GM13977 (cell line): Measurements from ENCODE around the gene PNPLA2.

Source experiments
- DNase-seq: peaks from one replicate; pipeline ENCODE4 v3.0.0; 2012; ENCODE audit warnings: low spot score
- in situ Hi-C: fragments of 300-500 bp; cut with MboI; formaldehyde crosslinking; loops from one replicate; pipeline ENCODE4 v1.12.0; 2022; ENCODE audit warnings: low sequenced_read_pairs, low pct_unique_long_range_greater_than_20kb, mixed read lengths, inconsistent platforms; ENCODE audit not compliant: unreplicated experiment
- TF ChIP-seq, protein P1 (sequence below): IDR thresholded peaks from 2 replicates; pipeline ENCODE4 v1.5.1; 2012; ENCODE audit warnings: mild to moderate bottlenecking, control low read depth; ENCODE audit not compliant: insufficient read depth; ENCODE audit errors: extremely low read depth, missing control alignments

PNPLA2 gene

DNA sequence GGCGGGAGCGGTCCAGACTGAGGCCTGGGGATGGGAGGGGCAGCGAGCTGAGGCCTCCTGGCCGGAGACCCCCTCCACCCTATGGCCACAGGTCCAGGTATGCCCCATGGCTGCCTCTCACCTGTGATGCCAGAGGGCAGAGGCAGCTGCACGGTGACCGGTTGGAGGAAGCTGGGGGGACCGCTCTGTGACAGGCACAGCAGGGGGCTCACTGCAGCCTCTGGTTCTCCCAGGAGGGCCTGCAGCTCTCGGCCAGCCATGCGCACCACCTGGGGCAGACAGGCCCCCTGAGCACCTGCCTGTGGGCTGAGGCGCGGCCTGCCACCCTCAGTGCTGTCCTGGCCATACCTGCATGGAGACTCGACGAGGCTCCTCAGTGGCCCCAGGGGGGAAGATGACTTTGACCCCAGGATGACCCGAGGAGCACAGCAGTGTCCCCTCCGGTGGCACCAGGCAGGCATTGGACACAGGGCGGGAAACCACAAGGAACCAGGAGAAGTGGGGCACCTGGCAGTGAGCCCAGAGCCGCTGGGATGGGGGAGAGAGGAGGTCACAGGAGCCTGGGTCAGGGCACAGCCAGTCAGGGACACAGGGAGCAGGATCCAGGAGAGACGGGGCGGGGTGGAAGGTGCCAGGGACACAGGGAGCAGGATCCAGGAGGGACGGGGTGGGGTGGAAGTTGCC lies 17.5 kb upstream of the PNPLA2 start:
- TF ChIP-seq, protein P1, sequence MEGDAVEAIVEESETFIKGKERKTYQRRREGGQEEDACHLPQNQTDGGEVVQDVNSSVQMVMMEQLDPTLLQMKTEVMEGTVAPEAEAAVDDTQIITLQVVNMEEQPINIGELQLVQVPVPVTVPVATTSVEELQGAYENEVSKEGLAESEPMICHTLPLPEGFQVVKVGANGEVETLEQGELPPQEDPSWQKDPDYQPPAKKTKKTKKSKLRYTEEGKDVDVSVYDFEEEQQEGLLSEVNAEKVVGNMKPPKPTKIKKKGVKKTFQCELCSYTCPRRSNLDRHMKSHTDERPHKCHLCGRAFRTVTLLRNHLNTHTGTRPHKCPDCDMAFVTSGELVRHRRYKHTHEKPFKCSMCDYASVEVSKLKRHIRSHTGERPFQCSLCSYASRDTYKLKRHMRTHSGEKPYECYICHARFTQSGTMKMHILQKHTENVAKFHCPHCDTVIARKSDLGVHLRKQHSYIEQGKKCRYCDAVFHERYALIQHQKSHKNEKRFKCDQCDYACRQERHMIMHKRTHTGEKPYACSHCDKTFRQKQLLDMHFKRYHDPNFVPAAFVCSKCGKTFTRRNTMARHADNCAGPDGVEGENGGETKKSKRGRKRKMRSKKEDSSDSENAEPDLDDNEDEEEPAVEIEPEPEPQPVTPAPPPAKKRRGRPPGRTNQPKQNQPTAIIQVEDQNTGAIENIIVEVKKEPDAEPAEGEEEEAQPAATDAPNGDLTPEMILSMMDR = no peak
- no peak for DNase-seq
- in situ Hi-C loops = no loop called here

DNA sequence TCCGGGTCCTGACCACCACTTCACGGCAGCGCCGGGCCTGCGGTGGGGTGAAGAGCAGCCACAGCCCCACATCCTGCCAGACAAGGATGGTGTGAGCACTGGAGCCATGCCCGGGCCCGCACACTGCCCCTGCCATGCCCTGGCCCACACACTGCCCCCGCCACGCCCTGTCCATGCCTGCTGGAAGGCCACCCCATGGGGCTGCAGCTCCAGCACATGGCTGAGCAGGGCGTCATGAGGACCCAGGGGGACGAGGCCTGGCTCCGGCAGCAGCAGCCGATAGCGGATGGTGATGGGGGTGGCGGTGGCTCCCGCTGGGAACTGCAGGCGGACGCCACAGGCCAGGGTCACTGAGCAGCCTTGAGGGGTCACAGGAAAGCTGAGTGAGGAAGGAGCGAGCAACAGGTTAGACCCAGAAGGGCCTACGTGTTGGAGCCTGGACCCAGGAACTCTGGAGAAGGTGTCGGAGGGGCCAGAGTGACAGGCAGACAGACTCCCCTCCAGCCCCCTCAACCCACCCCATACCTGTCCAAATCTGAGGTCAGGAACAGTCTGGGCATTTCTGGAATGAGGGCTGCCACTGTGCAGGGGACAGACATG lies 16.6 kb upstream of the PNPLA2 start:
- TF ChIP-seq, protein P1 = no peak
- no peak for DNase-seq
- in situ Hi-C loops = no loop called here

DNA sequence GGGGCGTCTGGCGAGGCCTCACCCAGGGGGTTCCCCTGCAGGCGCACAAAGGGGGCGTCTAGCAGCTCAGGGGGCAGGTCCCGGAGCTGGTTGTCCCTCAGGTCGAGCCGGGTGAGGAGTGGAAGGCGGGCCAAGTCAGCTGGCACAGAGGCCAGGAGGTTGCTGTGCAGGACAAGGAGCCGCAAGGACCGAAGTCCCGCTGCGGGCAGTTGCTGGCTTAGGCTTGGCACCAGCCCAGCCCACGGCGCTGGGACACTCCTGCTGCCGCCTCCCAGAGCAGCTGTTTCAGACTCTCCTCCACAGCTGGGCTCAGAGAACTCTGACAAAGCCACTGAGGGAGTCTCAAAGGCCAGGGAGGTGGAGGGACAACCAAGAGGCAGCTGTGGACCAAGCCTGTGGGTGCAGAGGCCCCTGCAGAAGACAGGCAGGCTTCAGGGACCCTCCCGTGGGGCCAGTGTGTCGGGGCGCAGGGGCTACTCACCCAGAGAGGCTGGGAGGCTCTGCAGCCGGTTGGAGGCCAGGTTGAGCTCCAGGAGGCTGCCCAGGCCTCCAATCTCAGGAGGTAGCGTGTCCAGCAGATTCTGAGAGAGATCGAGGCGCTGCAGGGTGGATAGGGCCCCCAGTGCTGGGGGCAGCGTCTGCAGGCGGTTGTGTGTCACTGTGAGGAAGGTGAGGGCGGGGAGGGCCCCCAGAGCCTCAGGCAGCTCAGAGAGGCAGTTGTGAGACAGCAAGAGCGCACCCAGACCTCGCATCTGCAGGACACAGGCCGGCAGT lies 15.8 kb upstream of the PNPLA2 start:
- no peak for DNase-seq
- TF ChIP-seq, protein P1 = no peak
- in situ Hi-C loops = no loop called here

DNA sequence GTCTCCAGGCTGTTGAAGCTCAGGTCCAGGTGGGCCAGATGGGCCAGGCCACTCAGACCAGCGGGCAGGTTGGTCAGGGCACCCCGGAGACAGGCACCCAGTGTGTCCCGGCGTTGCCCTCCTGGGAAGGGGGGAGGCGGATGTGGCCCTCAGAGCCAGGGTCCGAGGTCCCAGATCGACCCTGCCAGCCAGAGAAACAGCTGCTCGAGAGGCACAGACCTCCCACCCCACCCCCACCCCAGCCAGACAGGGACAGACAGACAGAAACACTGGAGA lies 15.3 kb upstream of the PNPLA2 start:
- in situ Hi-C loops = no loop called here
- TF ChIP-seq, protein P1 = no peak
- no peak for DNase-seq

DNA sequence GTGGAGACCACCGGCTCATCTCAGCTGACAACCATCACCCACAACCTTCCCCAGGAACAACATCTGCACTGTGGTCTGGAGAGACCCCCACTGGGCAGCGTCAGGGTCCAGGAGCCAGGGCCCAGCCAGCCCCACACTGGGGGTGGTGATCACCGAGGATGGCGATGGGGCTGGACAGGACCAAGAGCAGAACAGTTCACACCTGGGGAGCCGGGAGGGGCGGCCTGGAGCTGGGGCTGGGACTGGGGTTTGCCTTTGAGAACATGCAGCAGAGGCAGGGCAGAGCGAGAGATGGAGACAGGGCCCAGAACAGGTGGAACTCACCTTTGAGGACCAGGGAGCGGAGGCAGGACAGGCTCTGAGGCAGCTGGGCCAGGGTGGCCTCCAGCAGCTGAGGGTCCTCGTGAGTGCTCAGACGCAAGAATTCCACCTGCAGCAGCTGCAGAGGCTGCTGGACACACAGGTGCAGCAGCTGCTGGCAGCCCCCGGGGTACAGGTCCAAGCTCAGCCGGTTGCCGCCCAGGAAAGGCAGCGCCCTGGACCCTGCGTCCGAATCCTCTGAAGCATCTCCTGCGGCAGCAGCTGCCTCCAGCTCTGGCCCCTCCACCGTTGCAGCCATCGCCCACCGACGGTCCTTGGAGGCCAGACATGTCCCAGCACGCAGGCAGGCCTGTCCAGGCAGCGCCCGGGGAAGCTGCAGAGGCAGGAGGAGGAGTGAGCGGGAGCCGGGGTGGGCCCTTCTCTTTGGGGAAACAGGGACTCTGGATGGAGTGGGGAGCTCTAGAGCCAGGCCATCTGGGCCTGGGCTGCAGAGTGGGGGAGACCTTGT lies 14.7 kb upstream of the PNPLA2 start:
- in situ Hi-C loops = no loop called here
- DNase-seq = no peak
- TF ChIP-seq, protein P1 = no peak

DNA sequence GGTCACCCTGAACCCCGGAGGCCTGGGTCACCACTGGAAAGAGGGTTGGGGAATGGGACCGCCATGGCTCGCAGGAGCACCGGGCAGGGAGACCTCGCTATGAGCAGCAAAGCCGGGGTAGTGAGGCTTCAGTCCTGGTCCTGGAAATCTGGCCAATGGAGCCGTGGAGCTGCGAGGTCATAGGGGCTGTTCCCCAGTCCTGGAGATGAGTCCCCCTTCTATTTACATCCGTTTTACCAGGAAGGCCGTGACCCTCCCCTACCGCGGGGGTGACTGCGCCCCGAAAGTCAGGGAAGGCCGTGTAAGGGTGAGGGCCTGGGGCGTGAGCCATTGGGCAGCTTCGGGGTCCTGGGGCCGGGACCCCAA lies 14.1 kb upstream of the PNPLA2 start:
- TF ChIP-seq, protein P1 = no peak
- in situ Hi-C loops = no loop called here

More for the DNA sequence above, 14.1 kb upstream of the PNPLA2 start:
- no peak for DNase-seq
